Muscle layer of colon (tissue), 2 donors: Measurements from ENCODE around the gene RPTOR.

Source experiments
- H3K27ac ChIP-seq: one replicate; pipeline ENCODE4 v1.7.0; 2013; ENCODE audit warnings: low read depth, mild to moderate bottlenecking, low read length, moderate library complexity
- H3K27me3 ChIP-seq, 2 donors: one replicate each; pipeline ENCODE4 v1.7.0; 2013; ENCODE audit warnings: low read length in 2 of 2, mild to moderate bottlenecking in 2 of 2; ENCODE audit not compliant: insufficient read depth in 2 of 2, control insufficient read depth in 1 of 2
- H3K36me3 ChIP-seq: one replicate; pipeline ENCODE4 v1.7.0; 2013; ENCODE audit warnings: mild to moderate bottlenecking, low read length; ENCODE audit not compliant: insufficient read depth
- H3K4me1 ChIP-seq: one replicate; pipeline ENCODE4 v1.7.0; 2013; ENCODE audit warnings: mild to moderate bottlenecking, low read length; ENCODE audit not compliant: insufficient read depth
- H3K4me3 ChIP-seq, 2 donors: one replicate each; pipeline ENCODE4 v1.7.0; 2013; ENCODE audit warnings: low read length in 2 of 2, low read depth in 1 of 2, mild to moderate bottlenecking in 1 of 2, moderate library complexity in 1 of 2
- H3K9ac ChIP-seq: one replicate; pipeline ENCODE4 v1.7.0; 2013; ENCODE audit warnings: low read length
- H3K9me3 ChIP-seq: one replicate; pipeline ENCODE4 v1.7.0; 2013; ENCODE audit warnings: mild to moderate bottlenecking, low read length
- donor health status: abdominal sarcoma.
- donor health status: Adenocarcinoma of cecum.

Gene RPTOR

DNA sequence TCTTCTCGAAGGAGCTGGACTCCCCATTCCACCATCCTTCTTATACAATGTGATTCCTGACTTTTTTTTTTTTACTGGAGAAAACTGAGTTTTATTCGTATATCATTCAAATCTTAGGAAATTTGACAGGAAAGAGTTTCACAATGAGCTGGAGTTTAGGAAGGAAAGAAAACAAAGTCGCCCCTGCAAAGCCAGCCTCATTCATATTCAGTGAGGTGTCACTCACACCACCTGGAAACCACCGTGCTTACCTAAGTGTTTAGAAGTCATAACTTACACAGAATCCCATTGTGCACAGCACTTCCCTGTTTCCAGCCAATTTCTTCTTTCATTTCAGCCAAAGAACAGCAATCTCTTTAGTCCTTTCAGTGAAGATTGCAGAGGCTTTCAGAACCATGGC lies 356.7 kb downstream of the RPTOR start:
- no peak overlapping the region for H3K4me3 ChIP-seq
- H3K36me3 ChIP-seq, result peaks cover 6% of the 10 kb centered on the region
- H3K9me3 ChIP-seq, result no peaks in the 10 kb centered on the region
- H3K27ac ChIP-seq, result no peak overlapping the region
- H3K9ac ChIP-seq, result no peak overlapping the region
- H3K27me3 ChIP-seq, result no peaks in the 10 kb centered on the region
- H3K4me1 ChIP-seq, result no peaks in the 10 kb centered on the region

DNA sequence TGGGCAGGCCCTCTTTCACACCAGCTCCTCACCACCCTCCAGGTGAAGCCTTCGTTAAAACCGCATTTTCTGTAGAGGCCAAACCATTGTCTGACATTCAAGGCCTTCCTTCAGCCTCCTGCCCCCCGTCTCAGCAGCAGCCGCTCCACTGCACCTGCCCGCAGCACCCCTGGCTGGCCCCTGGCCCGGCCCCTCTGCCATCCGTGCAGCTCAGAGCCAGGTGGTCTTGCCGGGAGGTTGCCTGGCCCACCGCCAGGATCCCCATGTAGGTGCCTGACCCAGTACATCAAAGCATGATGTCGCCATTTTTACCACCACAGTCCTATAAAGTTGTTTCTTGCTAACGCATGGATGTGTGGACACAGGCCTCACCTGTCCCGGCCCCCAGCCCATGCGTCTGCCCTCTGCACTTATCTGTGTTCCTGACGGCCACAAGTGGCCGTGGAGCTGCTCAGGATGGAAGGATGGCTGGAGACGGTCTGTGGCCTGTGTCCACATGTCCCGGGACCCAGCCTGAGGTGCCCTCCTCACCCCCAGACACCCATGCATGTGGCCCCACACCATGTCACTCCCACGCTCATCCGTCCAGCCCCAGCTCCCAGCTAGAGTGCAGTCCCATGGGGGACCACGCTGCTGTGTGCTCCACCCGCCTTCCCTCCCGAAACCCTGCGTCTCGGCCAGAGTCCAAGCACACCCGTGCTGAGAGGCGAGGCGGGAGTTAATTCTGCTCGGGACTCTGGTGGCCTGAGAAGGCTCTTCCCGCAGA lies 357.7 kb downstream of the RPTOR start:
- no peak overlapping the region for H3K9ac ChIP-seq
- H3K27ac ChIP-seq, result no peak overlapping the region
- no peaks in the 10 kb centered on the region for H3K4me1 ChIP-seq
- no peaks in the 10 kb centered on the region for H3K9me3 ChIP-seq
- H3K27me3 ChIP-seq, result no peaks in the 10 kb centered on the region
- H3K36me3 ChIP-seq, result peaks cover 11% of the 10 kb centered on the region
- no peak overlapping the region for H3K4me3 ChIP-seq

DNA sequence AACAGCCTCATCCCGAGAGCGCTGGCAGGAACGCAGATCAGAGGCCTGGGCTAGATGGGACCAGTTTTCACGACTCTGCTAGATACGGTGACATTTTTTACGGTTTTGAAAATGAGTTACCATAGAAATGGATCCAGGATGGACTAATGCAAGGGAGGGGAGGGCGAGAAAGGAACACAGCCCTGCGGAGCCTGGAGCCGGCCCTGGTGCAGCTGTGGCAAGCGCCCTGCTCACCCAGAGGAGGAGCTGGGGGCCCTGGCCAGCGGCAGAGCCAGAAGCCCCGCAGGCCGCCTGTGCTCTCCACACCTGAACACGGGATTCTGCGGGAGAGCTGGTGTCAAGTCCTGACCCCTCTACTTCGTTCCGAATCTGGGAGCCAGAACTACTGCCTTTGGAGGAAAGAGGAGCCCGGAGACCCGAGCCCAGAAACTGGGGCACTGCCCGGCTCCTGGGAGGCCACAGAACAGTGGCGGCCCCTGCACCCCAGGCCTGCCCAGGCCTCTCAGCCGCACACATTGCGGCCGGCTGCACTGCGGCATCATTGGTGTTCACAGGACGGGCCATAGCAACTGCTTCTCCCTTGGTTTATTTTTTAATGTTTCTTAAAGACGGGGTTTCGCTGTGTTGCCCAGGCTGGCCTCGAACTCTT lies 358.4 kb downstream of the RPTOR start:
- no peak overlapping the region for H3K4me3 ChIP-seq
- H3K9me3 ChIP-seq, result no peaks in the 10 kb centered on the region
- no peaks in the 10 kb centered on the region for H3K4me1 ChIP-seq
- no peaks in the 10 kb centered on the region for H3K27me3 ChIP-seq
- H3K36me3 ChIP-seq, result peaks cover 13% of the 10 kb centered on the region
- H3K9ac ChIP-seq, result no peak overlapping the region
- no peak overlapping the region for H3K27ac ChIP-seq

DNA sequence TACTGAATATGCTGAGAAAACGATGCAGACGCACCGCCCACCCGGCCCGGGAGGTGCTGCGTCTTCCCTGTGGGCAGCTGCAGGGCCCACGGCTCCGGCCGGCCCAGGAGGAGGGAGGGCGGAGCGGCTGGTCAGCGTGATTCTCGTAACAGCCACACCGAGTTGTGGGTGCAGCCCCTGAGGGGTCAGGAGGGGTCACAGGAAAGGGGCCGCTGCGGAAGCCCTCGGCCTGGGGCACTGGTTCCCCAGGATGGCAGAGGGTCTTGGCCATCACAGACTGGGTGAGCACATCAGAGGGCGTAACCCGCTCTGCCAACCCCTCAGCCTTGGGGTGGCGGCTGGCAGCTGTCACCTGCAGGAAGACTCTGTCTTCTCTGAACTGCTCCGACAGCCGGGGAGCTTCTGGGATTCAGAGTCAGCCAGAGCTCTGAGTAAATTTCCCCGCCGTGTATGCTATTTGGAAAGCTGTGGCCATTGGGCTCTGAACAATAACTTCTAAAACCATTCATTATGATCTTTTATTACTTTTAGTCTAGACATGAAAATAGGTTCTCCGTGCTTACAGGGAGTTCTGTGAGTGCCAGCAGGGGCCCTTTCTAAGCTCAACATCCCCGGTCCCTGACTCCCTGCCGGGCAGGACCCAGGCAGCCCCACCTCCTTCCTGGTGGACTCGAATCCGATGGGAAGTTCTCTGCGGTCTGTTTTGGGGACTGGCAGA lies 359.6 kb downstream of the RPTOR start:
- H3K9me3 ChIP-seq, result no peaks in the 10 kb centered on the region
- H3K27me3 ChIP-seq, result no peaks in the 10 kb centered on the region
- H3K4me3 ChIP-seq, result no peak overlapping the region
- peaks cover 16% of the 10 kb centered on the region for H3K36me3 ChIP-seq
- H3K4me1 ChIP-seq, result no peaks in the 10 kb centered on the region
- H3K27ac ChIP-seq, result no peak overlapping the region
- H3K9ac ChIP-seq, result no peak overlapping the region

DNA sequence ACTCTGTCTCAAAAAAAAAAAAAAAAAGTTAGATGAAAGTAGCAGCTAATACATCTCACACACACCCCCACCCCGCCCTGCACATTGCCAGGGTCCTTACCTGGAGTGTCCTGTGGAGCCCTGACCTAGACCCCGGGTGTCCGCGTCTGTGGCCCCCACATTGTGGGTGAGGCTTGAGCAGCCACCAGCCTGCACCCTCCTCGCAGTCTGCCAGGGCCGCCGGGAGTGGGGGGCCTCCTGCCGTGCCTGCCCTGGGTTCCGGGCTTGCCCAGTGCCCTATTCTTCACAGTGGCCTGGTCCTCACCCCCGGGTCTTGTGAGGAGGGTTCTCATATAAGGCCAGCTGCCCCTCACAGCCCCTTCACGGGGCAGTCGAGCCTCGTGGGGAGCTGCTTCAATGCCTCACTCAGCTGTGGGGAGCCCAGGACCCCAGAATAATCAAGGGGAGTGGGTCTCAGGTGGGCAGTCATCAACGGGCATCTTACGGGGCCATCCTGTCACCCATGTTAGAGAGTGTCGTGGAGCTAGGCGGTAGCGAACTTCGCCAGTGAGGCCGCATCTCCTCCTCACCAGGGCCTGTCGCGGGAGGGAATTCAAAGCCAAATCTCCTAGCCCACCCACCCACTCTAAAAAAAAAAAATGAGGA lies 361.1 kb downstream of the RPTOR start:
- Histone ChIP-seq H3K27me3 (no peaks in the 10 kb centered on the region), H3K4me3 (no peak overlapping the region), H3K36me3 (peaks cover 24% of the 10 kb centered on the region), H3K27ac (no peak overlapping the region), H3K9ac (no peak overlapping the region), H3K4me1 (no peaks in the 10 kb centered on the region), H3K9me3 (no peaks in the 10 kb centered on the region)

DNA sequence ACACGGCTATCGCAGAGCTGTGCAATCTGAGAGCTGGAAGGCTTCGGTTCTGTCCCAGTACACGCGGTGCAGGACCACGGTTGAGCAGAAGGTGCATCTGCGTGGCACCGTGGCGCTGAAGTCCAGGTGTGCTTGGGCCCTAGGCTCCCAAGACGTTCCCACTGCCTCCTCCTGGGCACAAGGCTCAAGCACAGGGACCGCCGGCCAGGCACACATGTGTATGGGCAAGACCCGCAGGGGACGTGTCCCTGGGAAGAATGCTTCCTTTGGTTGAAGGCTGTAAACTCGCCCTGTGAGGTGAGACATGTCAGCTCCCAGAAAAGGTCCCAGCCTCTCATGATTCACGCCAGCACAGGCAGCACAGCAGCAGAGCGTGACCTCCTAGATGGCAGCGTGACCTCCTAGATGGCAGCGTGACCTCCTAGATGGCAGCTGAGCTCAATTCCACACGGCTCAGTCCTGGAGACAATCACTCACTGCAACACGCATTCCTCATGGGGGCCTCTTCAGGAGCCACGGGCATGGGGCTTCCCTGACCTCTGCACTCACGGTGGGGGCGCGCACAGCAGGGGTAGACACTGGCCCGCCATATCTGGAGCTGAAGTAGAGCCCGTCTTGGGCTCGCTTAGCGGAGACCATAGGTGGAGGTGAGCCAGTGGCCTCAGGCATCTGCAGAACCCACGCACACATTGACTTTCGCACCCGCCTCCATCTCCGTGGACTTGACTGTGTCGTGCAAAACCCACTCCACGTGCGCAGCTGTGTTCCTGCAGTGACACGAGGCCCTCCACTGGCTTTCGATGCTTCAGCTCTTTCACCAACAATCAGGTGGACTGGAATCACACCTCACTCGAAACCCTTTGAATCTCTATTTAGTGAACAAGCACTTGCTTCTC lies 362.0 kb downstream of the RPTOR start:
- peaks cover 19% of the 10 kb centered on the region for H3K36me3 ChIP-seq
- no peaks in the 10 kb centered on the region for H3K4me1 ChIP-seq
- no peak overlapping the region for H3K4me3 ChIP-seq
- no peak overlapping the region for H3K9ac ChIP-seq
- no peaks in the 10 kb centered on the region for H3K9me3 ChIP-seq
- H3K27ac ChIP-seq, result no peak overlapping the region
- no peaks in the 10 kb centered on the region for H3K27me3 ChIP-seq

DNA sequence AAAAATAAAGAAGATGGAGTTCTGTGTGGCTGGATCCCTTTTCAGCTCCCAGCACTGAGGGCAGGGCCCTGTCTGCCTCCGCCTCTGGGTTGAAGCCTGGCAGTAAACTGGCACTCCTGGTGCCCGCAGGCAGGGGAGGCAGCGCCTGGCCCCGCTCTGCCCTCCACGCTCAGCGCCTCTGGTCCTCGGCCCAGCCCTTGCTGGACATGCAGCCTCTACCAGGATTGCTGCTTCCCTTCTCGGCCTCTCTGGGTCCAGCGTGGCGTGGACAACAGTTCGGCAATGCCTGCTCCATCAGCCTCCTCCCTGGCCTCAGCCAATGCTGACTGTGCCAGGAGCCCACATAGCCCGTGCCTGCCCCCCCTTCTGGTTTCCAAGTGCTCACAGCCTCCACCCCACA lies 362.6 kb downstream of the RPTOR start:
- no peak overlapping the region for H3K9ac ChIP-seq
- H3K36me3 ChIP-seq, result peaks cover 19% of the 10 kb centered on the region
- no peaks in the 10 kb centered on the region for H3K27me3 ChIP-seq
- no peaks in the 10 kb centered on the region for H3K9me3 ChIP-seq
- H3K4me3 ChIP-seq, result no peak overlapping the region
- H3K27ac ChIP-seq, result no peak overlapping the region
- H3K4me1 ChIP-seq, result no peaks in the 10 kb centered on the region

DNA sequence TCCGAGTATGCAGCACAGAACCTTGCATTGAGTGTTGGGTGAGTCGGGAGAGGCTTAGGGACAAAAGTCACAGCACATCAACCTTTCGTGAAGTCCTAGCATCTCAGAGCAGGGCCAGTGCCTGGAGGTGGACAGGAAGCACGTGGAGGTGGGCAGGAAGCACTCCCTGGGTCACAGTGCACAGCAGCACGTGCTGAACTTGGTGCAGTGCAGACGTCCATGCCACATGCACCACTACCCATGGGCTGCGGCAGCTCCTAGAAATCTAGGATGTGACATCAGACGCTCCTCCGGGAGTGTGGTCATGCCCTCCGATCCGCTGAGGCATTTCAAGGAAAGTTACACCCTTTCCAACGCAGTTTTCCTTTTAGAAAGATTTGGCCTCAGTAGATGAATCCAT lies 363.6 kb downstream of the RPTOR start:
- peaks cover 23% of the 10 kb centered on the region for H3K36me3 ChIP-seq
- H3K27me3 ChIP-seq, result no peaks in the 10 kb centered on the region
- no peak overlapping the region for H3K4me3 ChIP-seq
- no peaks in the 10 kb centered on the region for H3K9me3 ChIP-seq
- H3K4me1 ChIP-seq, result no peaks in the 10 kb centered on the region
- H3K27ac ChIP-seq, result no peak overlapping the region
- no peak overlapping the region for H3K9ac ChIP-seq

DNA sequence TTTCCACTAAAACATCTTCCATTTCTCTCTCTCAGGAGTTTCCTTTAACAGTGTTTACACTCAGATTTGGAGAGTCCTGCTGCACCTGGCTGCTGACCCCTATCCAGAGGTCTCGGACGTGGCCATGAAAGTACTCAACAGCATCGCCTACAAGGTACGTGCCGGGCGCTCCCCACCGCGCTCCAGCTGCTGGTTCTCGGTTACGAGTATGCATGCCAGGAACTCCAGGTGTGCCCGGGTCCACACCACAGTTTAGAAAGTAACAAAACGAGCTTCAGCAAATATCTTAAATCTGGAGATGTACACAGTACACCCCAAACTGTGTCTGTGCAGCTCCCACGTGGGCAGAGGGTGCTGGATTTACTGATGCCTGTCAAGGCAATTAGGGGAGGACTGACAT lies 364.1 kb downstream of the RPTOR start:
- H3K4me1 ChIP-seq, result no peaks in the 10 kb centered on the region
- H3K9me3 ChIP-seq, result no peaks in the 10 kb centered on the region
- H3K36me3 ChIP-seq, result peaks cover 23% of the 10 kb centered on the region
- no peaks in the 10 kb centered on the region for H3K27me3 ChIP-seq
- no peak overlapping the region for H3K4me3 ChIP-seq
- H3K9ac ChIP-seq, result no peak overlapping the region
- H3K27ac ChIP-seq, result no peak overlapping the region

DNA sequence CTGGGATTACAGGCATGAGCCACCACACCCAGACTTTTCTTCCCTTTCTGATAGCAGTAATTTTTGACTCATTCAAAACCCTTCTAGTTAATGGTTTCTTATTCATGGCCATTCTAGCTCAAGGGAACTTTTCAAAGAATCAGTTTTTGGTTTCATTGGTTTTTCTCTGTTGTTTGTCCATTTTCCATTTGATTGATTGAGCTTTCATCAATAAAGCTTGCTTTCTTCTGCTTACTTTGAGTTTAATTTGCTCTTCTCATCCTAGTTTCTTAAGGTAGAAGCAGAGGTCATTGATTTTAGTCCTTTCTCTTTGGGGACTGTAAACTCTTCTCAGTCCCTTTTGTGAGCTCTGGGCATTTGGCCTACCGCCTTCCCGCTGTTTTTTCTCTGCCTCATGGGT lies 365.0 kb downstream of the RPTOR start:
- H3K27me3 ChIP-seq, result no peaks in the 10 kb centered on the region
- H3K9me3 ChIP-seq, result no peaks in the 10 kb centered on the region
- H3K27ac ChIP-seq, result no peak overlapping the region
- H3K4me1 ChIP-seq, result no peaks in the 10 kb centered on the region
- H3K4me3 ChIP-seq, result no peak overlapping the region
- no peak overlapping the region for H3K9ac ChIP-seq
- H3K36me3 ChIP-seq, result peaks cover 23% of the 10 kb centered on the region
